ENCODE data around the gene ARL10.

- no peak for TF ChIP-seq CTCF (IDR thresholded peaks at IDR 0.05)
- TF ChIP-seq POLR2A (IDR thresholded peaks at IDR 0.05): no peak
- TF ChIP-seq EP300 (IDR thresholded peaks at IDR 0.05): no peak
Observed at GRCh38 chr5:176394096-176394495, 28.8 kb downstream of the ARL10 start.
